WTC11 (cell line): ENCODE data around the gene CTNND2. TPM values are rescaled to one million over a fixed set of nuclear protein-coding genes. Genes with fewer than 3 reads are reported as not detected.
A peak's percentile ranks its signal among the peaks of the same experiment; 100 is the strongest.

ENCODE experiments used
- ATAC-seq: fragments of 200-7000 bp; cut with Tn5 transposase; 2 replicates; pipeline ENCODE4 v1.10.0; 2021; ENCODE audit warnings: mild to moderate bottlenecking, moderate library complexity
- CTCF ChIA-PET: fragments of 300-600 bp; sonication (Branson Sonifier 250); formaldehyde crosslinking; loops from one replicate; lab custom pipeline; 2021; ENCODE audit warnings: antibody characterized with exemption; lab: Charles Lee
- POLR2A ChIA-PET: fragments of 350-600 bp; sonication (Branson Sonifier 250); formaldehyde crosslinking; loops from one replicate; lab custom pipeline; 2021; ENCODE audit warnings: antibody characterized with exemption; lab: Charles Lee
- DNase-seq: peaks from one replicate; pipeline ENCODE4 v3.0.0; 2021; ENCODE audit warnings: low spot score
- H3K27ac Mint-ChIP-seq: 2 replicates; pipeline ENCODE4 v1.8.0; 2021; ENCODE audit warnings: mixed read lengths
- H3K27me3 Mint-ChIP-seq: 2 replicates; pipeline ENCODE4 v1.8.0; 2021; ENCODE audit warnings: low read depth, mild to moderate bottlenecking, moderate library complexity, mixed read lengths
- H3K36me3 Mint-ChIP-seq: 2 replicates; pipeline ENCODE4 v1.8.0; 2021; ENCODE audit warnings: mixed read lengths
- H3K4me1 Mint-ChIP-seq: 2 replicates; pipeline ENCODE4 v1.8.0; 2022; ENCODE audit warnings: mixed read lengths
- H3K4me3 Mint-ChIP-seq: 2 replicates; pipeline ENCODE4 v1.8.0; 2021; ENCODE audit warnings: mild to moderate bottlenecking, moderate library complexity, mixed read lengths
- H3K9me3 Mint-ChIP-seq: 2 replicates; pipeline ENCODE4 v1.8.0; 2021; ENCODE audit warnings: mixed read lengths
- ATF6 ChIP-seq: sonication (generic); formaldehyde crosslinking; IDR thresholded peaks from 2 replicates; pipeline ENCODE4 v1.8.1; 2023; ENCODE audit warnings: mild to moderate bottlenecking, missing genetic modification reagents
- CREB1 ChIP-seq: sonication (generic); formaldehyde crosslinking; IDR thresholded peaks from 2 replicates; pipeline ENCODE4 v1.8.0; 2023; ENCODE audit warnings: mild to moderate bottlenecking, missing genetic modification reagents
- E2F4 ChIP-seq: sonication (generic); formaldehyde crosslinking; IDR thresholded peaks from 2 replicates; pipeline ENCODE4 v1.8.1; 2022; ENCODE audit warnings: low read depth, mild to moderate bottlenecking, moderate library complexity, missing genetic modification reagents, borderline replicate concordance
- FOXJ3 ChIP-seq: sonication (generic); formaldehyde crosslinking; IDR thresholded peaks from 2 replicates; pipeline ENCODE4 v1.9.0; 2021; ENCODE audit warnings: missing genetic modification reagents, mild to moderate bottlenecking, borderline replicate concordance
- FOXK1 ChIP-seq: sonication (generic); formaldehyde crosslinking; IDR thresholded peaks from 2 replicates; pipeline ENCODE4 v1.8.0; 2022; ENCODE audit warnings: mild to moderate bottlenecking, moderate library complexity, missing genetic modification reagents
- GABPB1 ChIP-seq: sonication (generic); formaldehyde crosslinking; IDR thresholded peaks from 2 replicates; pipeline ENCODE4 v1.8.1; 2023; ENCODE audit warnings: mild to moderate bottlenecking, missing genetic modification reagents
- HMGXB4 ChIP-seq: sonication (generic); formaldehyde crosslinking; IDR thresholded peaks from 2 replicates; pipeline ENCODE4 v1.8.1; 2023; ENCODE audit warnings: mild to moderate bottlenecking, moderate library complexity, missing genetic modification reagents
- MYBL2 ChIP-seq: sonication (generic); formaldehyde crosslinking; IDR thresholded peaks from 2 replicates; pipeline ENCODE4 v1.8.1; 2023; ENCODE audit warnings: mild to moderate bottlenecking, moderate library complexity, missing genetic modification reagents
- NR2C2 ChIP-seq: sonication (generic); formaldehyde crosslinking; IDR thresholded peaks from 2 replicates; pipeline ENCODE4 v1.8.0; 2022; ENCODE audit warnings: mild to moderate bottlenecking, missing genetic modification reagents
- ZNF671 ChIP-seq: fragments of 250-450 bp; sonication (Bioruptor Pico); IDR thresholded peaks from 2 replicates; pipeline ENCODE4 v1.8.0; 2021; ENCODE audit warnings: mild to moderate bottlenecking
- total RNA-seq: library from RNA; stranded (reverse); gene quantifications from 3 replicates; pipeline ENCODE4 v1.2.3, GENCODE V29; 2021
- TF ChIP-seq, protein P1 (sequence below): fragments of 200-600 bp; IDR thresholded peaks from 2 replicates; pipeline ENCODE4 v1.8.0; 2022; ENCODE audit warnings: antibody characterized with exemption
- TF ChIP-seq, protein P2 (sequence below): sonication (generic); formaldehyde crosslinking; IDR thresholded peaks from 2 replicates; pipeline ENCODE4 v1.8.0; 2022; ENCODE audit warnings: missing genetic modification reagents
- TF ChIP-seq, protein P3 (sequence below): sonication (generic); formaldehyde crosslinking; IDR thresholded peaks from 2 replicates; pipeline ENCODE4 v1.8.1; 2023; ENCODE audit warnings: mild to moderate bottlenecking, missing genetic modification reagents, moderate library complexity
- TF ChIP-seq, protein P4 (sequence below): sonication (generic); formaldehyde crosslinking; IDR thresholded peaks from 2 replicates; pipeline ENCODE4 v1.8.1; 2023; ENCODE audit warnings: mild to moderate bottlenecking, missing genetic modification reagents
- TF ChIP-seq, protein P5 (sequence below): fragments of 250-450 bp; sonication (Bioruptor Pico); conservative IDR thresholded peaks from 2 replicates; pipeline ENCODE4 v1.9.0; 2021; ENCODE audit warnings: mild to moderate bottlenecking

The CTNND2 gene
- total RNA-seq, 1 experiment from 2014 or later: 11.9 TPM

GRCh38 chr5:11182441-11183080 lies 721.7 kb downstream of the CTNND2 start:
- H3K4me3 Mint-ChIP-seq: no peak overlapping the region
- H3K36me3 Mint-ChIP-seq: no peaks in the 10 kb centered on the region
- H3K27ac Mint-ChIP-seq: no peak overlapping the region
- no peaks in the 10 kb centered on the region for H3K4me1 Mint-ChIP-seq
- ATAC-seq (peak; percentile 83), DNase-seq (peak; percentile 22)
- POLR2A ChIA-PET: no interaction called here
- CTCF ChIA-PET: interaction anchor here (0.6 to 1.4 kb wide), 13 partner anchors 12 to 487 kb away, joined by 3 to 9 read pairs (median 3); no protein-coding TSS in a partner anchor
- peaks cover 7% of the 10 kb centered on the region for H3K9me3 Mint-ChIP-seq
- no peaks in the 10 kb centered on the region; the same call in 1 of the 2 replicates for H3K27me3 Mint-ChIP-seq
- TF ChIP-seq HMGXB4 (CRISPR knock-in tag): no peak
- TF ChIP-seq, protein P1, sequence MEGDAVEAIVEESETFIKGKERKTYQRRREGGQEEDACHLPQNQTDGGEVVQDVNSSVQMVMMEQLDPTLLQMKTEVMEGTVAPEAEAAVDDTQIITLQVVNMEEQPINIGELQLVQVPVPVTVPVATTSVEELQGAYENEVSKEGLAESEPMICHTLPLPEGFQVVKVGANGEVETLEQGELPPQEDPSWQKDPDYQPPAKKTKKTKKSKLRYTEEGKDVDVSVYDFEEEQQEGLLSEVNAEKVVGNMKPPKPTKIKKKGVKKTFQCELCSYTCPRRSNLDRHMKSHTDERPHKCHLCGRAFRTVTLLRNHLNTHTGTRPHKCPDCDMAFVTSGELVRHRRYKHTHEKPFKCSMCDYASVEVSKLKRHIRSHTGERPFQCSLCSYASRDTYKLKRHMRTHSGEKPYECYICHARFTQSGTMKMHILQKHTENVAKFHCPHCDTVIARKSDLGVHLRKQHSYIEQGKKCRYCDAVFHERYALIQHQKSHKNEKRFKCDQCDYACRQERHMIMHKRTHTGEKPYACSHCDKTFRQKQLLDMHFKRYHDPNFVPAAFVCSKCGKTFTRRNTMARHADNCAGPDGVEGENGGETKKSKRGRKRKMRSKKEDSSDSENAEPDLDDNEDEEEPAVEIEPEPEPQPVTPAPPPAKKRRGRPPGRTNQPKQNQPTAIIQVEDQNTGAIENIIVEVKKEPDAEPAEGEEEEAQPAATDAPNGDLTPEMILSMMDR: peak; percentile 33

- no peaks in the 10 kb centered on the region for H3K36me3 Mint-ChIP-seq
- TF ChIP-seq FOXJ3 (CRISPR knock-in tag): no peak
- no peak for TF ChIP-seq NR2C2 (CRISPR knock-in tag)
- TF ChIP-seq MYBL2 (CRISPR knock-in tag): no peak
- TF ChIP-seq, protein P2, sequence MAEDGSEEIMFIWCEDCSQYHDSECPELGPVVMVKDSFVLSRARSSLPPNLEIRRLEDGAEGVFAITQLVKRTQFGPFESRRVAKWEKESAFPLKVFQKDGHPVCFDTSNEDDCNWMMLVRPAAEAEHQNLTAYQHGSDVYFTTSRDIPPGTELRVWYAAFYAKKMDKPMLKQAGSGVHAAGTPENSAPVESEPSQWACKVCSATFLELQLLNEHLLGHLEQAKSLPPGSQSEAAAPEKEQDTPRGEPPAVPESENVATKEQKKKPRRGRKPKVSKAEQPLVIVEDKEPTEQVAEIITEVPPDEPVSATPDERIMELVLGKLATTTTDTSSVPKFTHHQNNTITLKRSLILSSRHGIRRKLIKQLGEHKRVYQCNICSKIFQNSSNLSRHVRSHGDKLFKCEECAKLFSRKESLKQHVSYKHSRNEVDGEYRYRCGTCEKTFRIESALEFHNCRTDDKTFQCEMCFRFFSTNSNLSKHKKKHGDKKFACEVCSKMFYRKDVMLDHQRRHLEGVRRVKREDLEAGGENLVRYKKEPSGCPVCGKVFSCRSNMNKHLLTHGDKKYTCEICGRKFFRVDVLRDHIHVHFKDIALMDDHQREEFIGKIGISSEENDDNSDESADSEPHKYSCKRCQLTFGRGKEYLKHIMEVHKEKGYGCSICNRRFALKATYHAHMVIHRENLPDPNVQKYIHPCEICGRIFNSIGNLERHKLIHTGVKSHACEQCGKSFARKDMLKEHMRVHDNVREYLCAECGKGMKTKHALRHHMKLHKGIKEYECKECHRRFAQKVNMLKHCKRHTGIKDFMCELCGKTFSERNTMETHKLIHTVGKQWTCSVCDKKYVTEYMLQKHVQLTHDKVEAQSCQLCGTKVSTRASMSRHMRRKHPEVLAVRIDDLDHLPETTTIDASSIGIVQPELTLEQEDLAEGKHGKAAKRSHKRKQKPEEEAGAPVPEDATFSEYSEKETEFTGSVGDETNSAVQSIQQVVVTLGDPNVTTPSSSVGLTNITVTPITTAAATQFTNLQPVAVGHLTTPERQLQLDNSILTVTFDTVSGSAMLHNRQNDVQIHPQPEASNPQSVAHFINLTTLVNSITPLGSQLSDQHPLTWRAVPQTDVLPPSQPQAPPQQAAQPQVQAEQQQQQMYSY (CRISPR knock-in tag): no peak
- TF ChIP-seq, protein P3, sequence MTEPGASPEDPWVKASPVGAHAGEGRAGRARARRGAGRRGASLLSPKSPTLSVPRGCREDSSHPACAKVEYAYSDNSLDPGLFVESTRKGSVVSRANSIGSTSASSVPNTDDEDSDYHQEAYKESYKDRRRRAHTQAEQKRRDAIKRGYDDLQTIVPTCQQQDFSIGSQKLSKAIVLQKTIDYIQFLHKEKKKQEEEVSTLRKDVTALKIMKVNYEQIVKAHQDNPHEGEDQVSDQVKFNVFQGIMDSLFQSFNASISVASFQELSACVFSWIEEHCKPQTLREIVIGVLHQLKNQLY (CRISPR knock-in tag): no peak
- no peak for TF ChIP-seq GABPB1 (CRISPR knock-in tag)
- TF ChIP-seq, protein P4, sequence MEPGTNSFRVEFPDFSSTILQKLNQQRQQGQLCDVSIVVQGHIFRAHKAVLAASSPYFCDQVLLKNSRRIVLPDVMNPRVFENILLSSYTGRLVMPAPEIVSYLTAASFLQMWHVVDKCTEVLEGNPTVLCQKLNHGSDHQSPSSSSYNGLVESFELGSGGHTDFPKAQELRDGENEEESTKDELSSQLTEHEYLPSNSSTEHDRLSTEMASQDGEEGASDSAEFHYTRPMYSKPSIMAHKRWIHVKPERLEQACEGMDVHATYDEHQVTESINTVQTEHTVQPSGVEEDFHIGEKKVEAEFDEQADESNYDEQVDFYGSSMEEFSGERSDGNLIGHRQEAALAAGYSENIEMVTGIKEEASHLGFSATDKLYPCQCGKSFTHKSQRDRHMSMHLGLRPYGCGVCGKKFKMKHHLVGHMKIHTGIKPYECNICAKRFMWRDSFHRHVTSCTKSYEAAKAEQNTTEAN (CRISPR knock-in tag): no peak
- no peak for TF ChIP-seq ZNF671
- TF ChIP-seq CREB1 (CRISPR knock-in tag): no peak
- TF ChIP-seq, protein P5, sequence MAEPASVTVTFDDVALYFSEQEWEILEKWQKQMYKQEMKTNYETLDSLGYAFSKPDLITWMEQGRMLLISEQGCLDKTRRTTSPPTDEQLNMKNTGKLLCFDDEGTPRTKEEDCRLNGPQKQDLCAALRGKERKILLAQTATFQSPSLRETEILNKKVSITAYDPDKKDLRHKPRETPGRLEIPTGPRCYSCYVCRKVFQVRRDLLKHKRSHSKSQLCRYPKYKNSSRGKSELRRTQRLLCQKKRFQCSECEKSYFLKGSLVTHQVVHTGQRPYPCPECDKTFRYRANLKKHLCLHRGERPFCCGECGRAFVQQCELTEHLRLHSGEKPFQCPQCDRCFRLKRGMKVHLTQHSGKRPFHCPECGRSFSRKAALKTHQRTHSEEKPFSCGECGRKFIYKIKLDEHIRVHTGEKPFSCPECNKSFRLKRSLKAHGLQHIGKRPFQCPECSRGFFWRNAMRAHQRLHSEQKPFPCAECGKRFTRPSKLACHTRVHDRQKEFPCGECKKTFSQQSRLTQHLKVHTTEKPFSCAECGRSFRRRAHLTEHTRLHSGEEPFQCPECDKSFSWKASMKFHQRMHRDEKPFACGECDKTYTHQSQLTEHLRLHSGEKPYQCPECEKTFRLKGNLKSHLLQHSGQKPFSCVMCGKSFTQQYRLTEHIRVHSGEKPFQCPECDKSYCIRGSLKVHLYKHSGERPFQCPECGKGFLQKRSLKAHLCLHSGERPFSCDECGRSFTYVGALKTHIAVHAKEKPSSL (CRISPR knock-in tag): no peak
- TF ChIP-seq ATF6 (CRISPR knock-in tag): no peak
- TF ChIP-seq E2F4: no peak
- no peak for TF ChIP-seq FOXK1 (CRISPR knock-in tag)
- TF ChIP-seq, all 79 proteins: peak for 0
- no peak overlapping the region for H3K4me3 Mint-ChIP-seq
- ChIA-PET CTCF (interaction anchor here (0.7 to 1.4 kb wide), 3 partner anchors 12 to 194 kb away, joined by 3 to 9 read pairs (median 3); no protein-coding TSS in a partner anchor), POLR2A (no interaction called here)
- DNase-seq (no peak), ATAC-seq (no peak)
- H3K9me3 Mint-ChIP-seq: peaks cover 4% of the 10 kb centered on the region; the same call in 1 of the 2 replicates
- no peak overlapping the region for H3K27ac Mint-ChIP-seq
- H3K27me3 Mint-ChIP-seq: no peaks in the 10 kb centered on the region; the same call in 1 of the 2 replicates
- H3K4me1 Mint-ChIP-seq: no peaks in the 10 kb centered on the region
Observed at GRCh38 chr5:11181940-11182339, 722.3 kb downstream of the CTNND2 start.
